HEK293 (cell line): ENCODE data around the gene KCNK4.

Source experiments
- GLIS1 ChIP-seq: fragments of 450-650 bp; formaldehyde crosslinking; IDR thresholded peaks from 2 replicates; pipeline ENCODE4 v1.5.1; 2016; ENCODE audit warnings: missing biosample characterization, missing genetic modification characterization
- KLF7 ChIP-seq: fragments of 450-650 bp; formaldehyde crosslinking; IDR thresholded peaks from 2 replicates; pipeline ENCODE4 v1.5.1; 2016; ENCODE audit warnings: missing biosample characterization, missing genetic modification characterization, borderline replicate concordance
- KLF9 ChIP-seq: fragments of 450-650 bp; formaldehyde crosslinking; IDR thresholded peaks from 2 replicates; pipeline ENCODE4 v1.5.1; 2016; ENCODE audit warnings: missing biosample characterization, missing genetic modification characterization, low read depth
- SP3 ChIP-seq: fragments of 450-650 bp; formaldehyde crosslinking; IDR thresholded peaks from 2 replicates; pipeline ENCODE4 v1.5.1; 2016; ENCODE audit warnings: missing biosample characterization, missing genetic modification characterization
- WT1 ChIP-seq: fragments of 450-650 bp; formaldehyde crosslinking; IDR thresholded peaks from 2 replicates; pipeline ENCODE4 v1.5.1; 2016; ENCODE audit warnings: missing biosample characterization, missing genetic modification characterization
- ZBTB21 ChIP-seq: fragments of 450-650 bp; formaldehyde crosslinking; IDR thresholded peaks from 2 replicates; pipeline ENCODE4 v1.5.1; 2017; ENCODE audit warnings: missing biosample characterization, missing genetic modification characterization
- ZBTB8A ChIP-seq: fragments of 450-650 bp; formaldehyde crosslinking; IDR thresholded peaks from 2 replicates; pipeline ENCODE4 v1.5.1; 2016; ENCODE audit warnings: missing biosample characterization, missing genetic modification characterization
- ZNF175 ChIP-seq: fragments of 450-650 bp; formaldehyde crosslinking; IDR thresholded peaks from 2 replicates; pipeline ENCODE4 v1.5.1; 2016; ENCODE audit warnings: missing biosample characterization, missing genetic modification characterization
- ZNF202 ChIP-seq: fragments of 450-650 bp; formaldehyde crosslinking; IDR thresholded peaks from 2 replicates; pipeline ENCODE4 v1.5.1; 2016; ENCODE audit warnings: missing biosample characterization, missing genetic modification characterization, borderline replicate concordance
- ZNF341 ChIP-seq: fragments of 450-650 bp; formaldehyde crosslinking; IDR thresholded peaks from 2 replicates; pipeline ENCODE4; 2016; ENCODE audit warnings: low read depth, missing biosample characterization, missing genetic modification characterization
- ZNF394 ChIP-seq: fragments of 450-650 bp; formaldehyde crosslinking; IDR thresholded peaks from 2 replicates; pipeline ENCODE4 v1.5.1; 2016; ENCODE audit warnings: missing biosample characterization, missing genetic modification characterization, mild to moderate bottlenecking, moderate library complexity, borderline replicate concordance
- ZNF423 ChIP-seq: fragments of 450-650 bp; formaldehyde crosslinking; IDR thresholded peaks from 2 replicates; pipeline ENCODE4 v1.5.1; 2016; ENCODE audit warnings: missing biosample characterization, missing genetic modification characterization
- ZNF596 ChIP-seq: fragments of 450-650 bp; IDR thresholded peaks from 2 replicates; pipeline ENCODE4 v1.5.0; 2018; ENCODE audit warnings: missing biosample characterization, mild to moderate bottlenecking, missing genetic modification characterization, moderate library complexity
- ZNF76 ChIP-seq: fragments of 450-650 bp; formaldehyde crosslinking; IDR thresholded peaks from 2 replicates; pipeline ENCODE4; 2016; ENCODE audit warnings: low read depth, missing biosample characterization, missing genetic modification characterization, borderline replicate concordance
- TF ChIP-seq, protein P1 (sequence below): fragments of 450-650 bp; formaldehyde crosslinking; IDR thresholded peaks from 2 replicates; pipeline ENCODE4 v1.5.1; 2017; ENCODE audit warnings: missing biosample characterization, mild to moderate bottlenecking, missing genetic modification characterization, moderate library complexity
- TF ChIP-seq, protein P2 (sequence below): fragments of 450-650 bp; formaldehyde crosslinking; IDR thresholded peaks from 2 replicates; pipeline ENCODE4 v1.5.1; 2016; ENCODE audit warnings: missing biosample characterization, missing genetic modification characterization
- TF ChIP-seq, protein P3 (sequence below): fragments of 450-650 bp; formaldehyde crosslinking; conservative IDR thresholded peaks from 2 replicates; pipeline ENCODE4 v1.5.1; 2016; ENCODE audit warnings: low read depth, missing biosample characterization, missing genetic modification characterization
- TF ChIP-seq, protein P4 (sequence below): fragments of 450-650 bp; formaldehyde crosslinking; optimal IDR thresholded peaks from 2 replicates; pipeline ENCODE3; 2016; ENCODE audit warnings: missing biosample characterization, mild to moderate bottlenecking, missing genetic modification characterization
- TF ChIP-seq, protein P5 (sequence below): fragments of 450-650 bp; formaldehyde crosslinking; IDR thresholded peaks from 2 replicates; pipeline ENCODE4 v1.5.1; 2016; ENCODE audit warnings: missing biosample characterization, missing genetic modification characterization
- TF ChIP-seq, protein P6 (sequence below): fragments of 450-650 bp; IDR thresholded peaks from 2 replicates; pipeline ENCODE4 v1.5.1; 2018; ENCODE audit warnings: missing biosample characterization, missing genetic modification characterization
- TF ChIP-seq, protein P7 (sequence below): fragments of 450-650 bp; formaldehyde crosslinking; IDR thresholded peaks from 2 replicates; pipeline ENCODE4 v1.5.1; 2017; ENCODE audit warnings: missing biosample characterization, missing genetic modification characterization
- TF ChIP-seq, protein P8 (sequence below): IDR thresholded peaks from 2 replicates; pipeline ENCODE4 v1.6.1; 2011; ENCODE audit warnings: mild to moderate bottlenecking, low read depth, low read length, borderline replicate concordance

Gene KCNK4

DNA sequence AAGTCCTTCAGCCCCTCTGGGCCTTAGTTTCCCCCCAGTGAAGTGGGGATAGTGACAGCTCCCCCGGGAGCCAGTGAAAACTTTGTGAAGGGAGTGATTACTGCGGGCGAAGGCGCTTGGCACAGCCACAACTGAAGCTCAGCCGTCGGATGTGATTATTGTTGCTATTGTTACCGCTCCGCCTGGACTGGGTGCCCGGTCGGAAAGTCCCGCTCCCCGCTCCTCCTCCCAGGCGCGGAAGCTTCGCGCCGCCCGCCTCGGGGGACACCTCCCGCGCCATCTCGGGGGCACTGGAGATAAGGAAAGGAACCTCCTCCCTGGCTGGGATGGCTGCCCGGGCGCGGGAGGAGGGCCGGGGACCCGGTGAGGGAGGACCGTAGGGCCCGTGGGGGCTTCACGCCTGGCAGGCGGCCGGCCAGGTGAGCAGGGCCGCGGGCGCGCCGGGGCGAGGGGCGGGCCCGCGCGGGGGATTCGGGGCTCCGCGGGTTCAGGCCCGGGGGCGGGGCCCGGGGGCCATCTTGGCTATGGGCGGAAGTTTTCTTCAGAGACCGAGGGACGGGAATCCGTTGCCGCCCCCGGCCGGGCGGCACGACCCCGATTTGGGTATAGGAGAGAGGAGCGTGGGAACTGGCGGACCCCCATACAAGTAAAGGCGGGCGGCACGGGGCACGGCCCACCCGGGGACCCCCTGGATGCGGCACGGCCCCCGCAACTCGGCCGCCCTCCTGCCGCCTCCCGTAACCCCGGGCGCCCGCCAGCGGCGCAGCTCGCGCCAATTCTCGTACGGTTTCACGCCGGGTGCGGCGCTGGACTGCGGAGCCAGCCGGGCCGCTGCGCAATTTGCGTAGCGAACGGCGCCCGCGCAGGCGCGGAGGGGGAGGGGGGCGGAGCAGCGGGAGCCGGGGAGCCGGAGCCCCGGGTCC is 5.9 kb upstream of the KCNK4 start, which contains the start of gene GPR137 (continued):
- TF ChIP-seq ZNF341 (tag by site-specific recombination): peak; percentile 80
- TF ChIP-seq ZBTB21: no peak
- no peak for TF ChIP-seq ZNF175 (tag by site-specific recombination)
- peak; percentile 10; the same call in 1 of the 2 replicates for TF ChIP-seq GLIS1 (tag by site-specific recombination)
- TF ChIP-seq ZNF423 (tag by site-specific recombination): no peak
- TF ChIP-seq, protein P1, sequence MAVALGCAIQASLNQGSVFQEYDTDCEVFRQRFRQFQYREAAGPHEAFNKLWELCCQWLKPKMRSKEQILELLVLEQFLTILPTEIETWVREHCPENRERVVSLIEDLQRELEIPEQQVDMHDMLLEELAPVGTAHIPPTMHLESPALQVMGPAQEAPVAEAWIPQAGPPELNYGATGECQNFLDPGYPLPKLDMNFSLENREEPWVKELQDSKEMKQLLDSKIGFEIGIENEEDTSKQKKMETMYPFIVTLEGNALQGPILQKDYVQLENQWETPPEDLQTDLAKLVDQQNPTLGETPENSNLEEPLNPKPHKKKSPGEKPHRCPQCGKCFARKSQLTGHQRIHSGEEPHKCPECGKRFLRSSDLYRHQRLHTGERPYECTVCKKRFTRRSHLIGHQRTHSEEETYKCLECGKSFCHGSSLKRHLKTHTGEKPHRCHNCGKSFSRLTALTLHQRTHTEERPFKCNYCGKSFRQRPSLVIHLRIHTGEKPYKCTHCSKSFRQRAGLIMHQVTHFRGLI (tag by site-specific recombination): 0 out of 2 replicates have a peak, but pooled peaks have one; percentile 34
- TF ChIP-seq, protein P2, sequence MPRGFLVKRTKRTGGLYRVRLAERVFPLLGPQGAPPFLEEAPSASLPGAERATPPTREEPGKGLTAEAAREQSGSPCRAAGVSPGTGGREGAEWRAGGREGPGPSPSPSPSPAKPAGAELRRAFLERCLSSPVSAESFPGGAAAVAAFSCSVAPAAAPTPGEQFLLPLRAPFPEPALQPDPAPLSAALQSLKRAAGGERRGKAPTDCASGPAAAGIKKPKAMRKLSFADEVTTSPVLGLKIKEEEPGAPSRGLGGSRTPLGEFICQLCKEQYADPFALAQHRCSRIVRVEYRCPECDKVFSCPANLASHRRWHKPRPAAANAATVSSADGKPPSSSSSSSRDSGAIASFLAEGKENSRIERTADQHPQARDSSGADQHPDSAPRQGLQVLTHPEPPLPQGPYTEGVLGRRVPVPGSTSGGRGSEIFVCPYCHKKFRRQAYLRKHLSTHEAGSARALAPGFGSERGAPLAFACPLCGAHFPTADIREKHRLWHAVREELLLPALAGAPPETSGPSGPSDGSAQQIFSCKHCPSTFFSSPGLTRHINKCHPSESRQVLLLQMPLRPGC (tag by site-specific recombination): 0 out of 2 replicates have a peak, but pooled peaks have one; percentile 26
- no peak for TF ChIP-seq ZNF202 (tag by site-specific recombination)
- TF ChIP-seq, protein P3, sequence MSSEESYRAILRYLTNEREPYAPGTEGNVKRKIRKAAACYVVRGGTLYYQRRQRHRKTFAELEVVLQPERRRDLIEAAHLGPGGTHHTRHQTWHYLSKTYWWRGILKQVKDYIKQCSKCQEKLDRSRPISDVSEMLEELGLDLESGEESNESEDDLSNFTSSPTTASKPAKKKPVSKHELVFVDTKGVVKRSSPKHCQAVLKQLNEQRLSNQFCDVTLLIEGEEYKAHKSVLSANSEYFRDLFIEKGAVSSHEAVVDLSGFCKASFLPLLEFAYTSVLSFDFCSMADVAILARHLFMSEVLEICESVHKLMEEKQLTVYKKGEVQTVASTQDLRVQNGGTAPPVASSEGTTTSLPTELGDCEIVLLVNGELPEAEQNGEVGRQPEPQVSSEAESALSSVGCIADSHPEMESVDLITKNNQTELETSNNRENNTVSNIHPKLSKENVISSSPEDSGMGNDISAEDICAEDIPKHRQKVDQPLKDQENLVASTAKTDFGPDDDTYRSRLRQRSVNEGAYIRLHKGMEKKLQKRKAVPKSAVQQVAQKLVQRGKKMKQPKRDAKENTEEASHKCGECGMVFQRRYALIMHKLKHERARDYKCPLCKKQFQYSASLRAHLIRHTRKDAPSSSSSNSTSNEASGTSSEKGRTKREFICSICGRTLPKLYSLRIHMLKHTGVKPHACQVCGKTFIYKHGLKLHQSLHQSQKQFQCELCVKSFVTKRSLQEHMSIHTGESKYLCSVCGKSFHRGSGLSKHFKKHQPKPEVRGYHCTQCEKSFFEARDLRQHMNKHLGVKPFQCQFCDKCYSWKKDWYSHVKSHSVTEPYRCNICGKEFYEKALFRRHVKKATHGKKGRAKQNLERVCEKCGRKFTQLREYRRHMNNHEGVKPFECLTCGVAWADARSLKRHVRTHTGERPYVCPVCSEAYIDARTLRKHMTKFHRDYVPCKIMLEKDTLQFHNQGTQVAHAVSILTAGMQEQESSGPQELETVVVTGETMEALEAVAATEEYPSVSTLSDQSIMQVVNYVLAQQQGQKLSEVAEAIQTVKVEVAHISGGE (tag by site-specific recombination): peak; percentile 50
- peak; percentile 65 for TF ChIP-seq ZBTB8A (tag by site-specific recombination)
- TF ChIP-seq, protein P4, sequence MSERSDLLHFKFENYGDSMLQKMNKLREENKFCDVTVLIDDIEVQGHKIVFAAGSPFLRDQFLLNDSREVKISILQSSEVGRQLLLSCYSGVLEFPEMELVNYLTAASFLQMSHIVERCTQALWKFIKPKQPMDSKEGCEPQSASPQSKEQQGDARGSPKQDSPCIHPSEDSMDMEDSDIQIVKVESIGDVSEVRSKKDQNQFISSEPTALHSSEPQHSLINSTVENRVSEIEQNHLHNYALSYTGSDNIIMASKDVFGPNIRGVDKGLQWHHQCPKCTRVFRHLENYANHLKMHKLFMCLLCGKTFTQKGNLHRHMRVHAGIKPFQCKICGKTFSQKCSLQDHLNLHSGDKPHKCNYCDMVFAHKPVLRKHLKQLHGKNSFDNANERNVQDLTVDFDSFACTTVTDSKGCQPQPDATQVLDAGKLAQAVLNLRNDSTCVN: peak; percentile 65
- TF ChIP-seq SP3: peak; percentile 55; the same call in 1 of the 2 replicates
- TF ChIP-seq ZNF596: no peak
- peak; percentile 63 for TF ChIP-seq KLF9
- TF ChIP-seq, protein P5, sequence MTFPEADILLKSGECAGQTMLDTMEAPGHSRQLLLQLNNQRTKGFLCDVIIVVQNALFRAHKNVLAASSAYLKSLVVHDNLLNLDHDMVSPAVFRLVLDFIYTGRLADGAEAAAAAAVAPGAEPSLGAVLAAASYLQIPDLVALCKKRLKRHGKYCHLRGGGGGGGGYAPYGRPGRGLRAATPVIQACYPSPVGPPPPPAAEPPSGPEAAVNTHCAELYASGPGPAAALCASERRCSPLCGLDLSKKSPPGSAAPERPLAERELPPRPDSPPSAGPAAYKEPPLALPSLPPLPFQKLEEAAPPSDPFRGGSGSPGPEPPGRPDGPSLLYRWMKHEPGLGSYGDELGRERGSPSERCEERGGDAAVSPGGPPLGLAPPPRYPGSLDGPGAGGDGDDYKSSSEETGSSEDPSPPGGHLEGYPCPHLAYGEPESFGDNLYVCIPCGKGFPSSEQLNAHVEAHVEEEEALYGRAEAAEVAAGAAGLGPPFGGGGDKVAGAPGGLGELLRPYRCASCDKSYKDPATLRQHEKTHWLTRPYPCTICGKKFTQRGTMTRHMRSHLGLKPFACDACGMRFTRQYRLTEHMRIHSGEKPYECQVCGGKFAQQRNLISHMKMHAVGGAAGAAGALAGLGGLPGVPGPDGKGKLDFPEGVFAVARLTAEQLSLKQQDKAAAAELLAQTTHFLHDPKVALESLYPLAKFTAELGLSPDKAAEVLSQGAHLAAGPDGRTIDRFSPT (tag by site-specific recombination): peak; percentile 82
- TF ChIP-seq, protein P6, sequence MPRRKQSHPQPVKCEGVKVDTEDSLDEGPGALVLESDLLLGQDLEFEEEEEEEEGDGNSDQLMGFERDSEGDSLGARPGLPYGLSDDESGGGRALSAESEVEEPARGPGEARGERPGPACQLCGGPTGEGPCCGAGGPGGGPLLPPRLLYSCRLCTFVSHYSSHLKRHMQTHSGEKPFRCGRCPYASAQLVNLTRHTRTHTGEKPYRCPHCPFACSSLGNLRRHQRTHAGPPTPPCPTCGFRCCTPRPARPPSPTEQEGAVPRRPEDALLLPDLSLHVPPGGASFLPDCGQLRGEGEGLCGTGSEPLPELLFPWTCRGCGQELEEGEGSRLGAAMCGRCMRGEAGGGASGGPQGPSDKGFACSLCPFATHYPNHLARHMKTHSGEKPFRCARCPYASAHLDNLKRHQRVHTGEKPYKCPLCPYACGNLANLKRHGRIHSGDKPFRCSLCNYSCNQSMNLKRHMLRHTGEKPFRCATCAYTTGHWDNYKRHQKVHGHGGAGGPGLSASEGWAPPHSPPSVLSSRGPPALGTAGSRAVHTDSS: 0 out of 2 replicates have a peak, but pooled peaks have one; percentile 11
- TF ChIP-seq WT1 (tag by site-specific recombination): peak; percentile 15; the same call in 1 of the 2 replicates
- TF ChIP-seq ZNF76 (tag by site-specific recombination): peak; percentile 36; the same call in 1 of the 2 replicates
- TF ChIP-seq, protein P7, sequence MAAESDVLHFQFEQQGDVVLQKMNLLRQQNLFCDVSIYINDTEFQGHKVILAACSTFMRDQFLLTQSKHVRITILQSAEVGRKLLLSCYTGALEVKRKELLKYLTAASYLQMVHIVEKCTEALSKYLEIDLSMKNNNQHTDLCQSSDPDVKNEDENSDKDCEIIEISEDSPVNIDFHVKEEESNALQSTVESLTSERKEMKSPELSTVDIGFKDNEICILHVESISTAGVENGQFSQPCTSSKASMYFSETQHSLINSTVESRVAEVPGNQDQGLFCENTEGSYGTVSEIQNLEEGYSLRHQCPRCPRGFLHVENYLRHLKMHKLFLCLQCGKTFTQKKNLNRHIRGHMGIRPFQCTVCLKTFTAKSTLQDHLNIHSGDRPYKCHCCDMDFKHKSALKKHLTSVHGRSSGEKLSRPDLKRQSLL (tag by site-specific recombination): no peak
- TF ChIP-seq, protein P8, sequence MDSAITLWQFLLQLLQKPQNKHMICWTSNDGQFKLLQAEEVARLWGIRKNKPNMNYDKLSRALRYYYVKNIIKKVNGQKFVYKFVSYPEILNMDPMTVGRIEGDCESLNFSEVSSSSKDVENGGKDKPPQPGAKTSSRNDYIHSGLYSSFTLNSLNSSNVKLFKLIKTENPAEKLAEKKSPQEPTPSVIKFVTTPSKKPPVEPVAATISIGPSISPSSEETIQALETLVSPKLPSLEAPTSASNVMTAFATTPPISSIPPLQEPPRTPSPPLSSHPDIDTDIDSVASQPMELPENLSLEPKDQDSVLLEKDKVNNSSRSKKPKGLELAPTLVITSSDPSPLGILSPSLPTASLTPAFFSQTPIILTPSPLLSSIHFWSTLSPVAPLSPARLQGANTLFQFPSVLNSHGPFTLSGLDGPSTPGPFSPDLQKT: no peak
- no peak for TF ChIP-seq KLF7 (tag by site-specific recombination)
- TF ChIP-seq ZNF394 (tag by site-specific recombination): peak; percentile 36; the same call in 1 of the 2 replicates
